ENCODE data around the gene ADRA2B. TPM values are rescaled to one million over a fixed set of nuclear protein-coding genes. Genes with fewer than 3 reads are reported as not detected.

Gene ADRA2B
- total and polyA plus RNA-seq, 2 donors (not counting 1 experiment from before 2014, with no cell fraction given) = 0.27 to 0.46 TPM

DNA sequence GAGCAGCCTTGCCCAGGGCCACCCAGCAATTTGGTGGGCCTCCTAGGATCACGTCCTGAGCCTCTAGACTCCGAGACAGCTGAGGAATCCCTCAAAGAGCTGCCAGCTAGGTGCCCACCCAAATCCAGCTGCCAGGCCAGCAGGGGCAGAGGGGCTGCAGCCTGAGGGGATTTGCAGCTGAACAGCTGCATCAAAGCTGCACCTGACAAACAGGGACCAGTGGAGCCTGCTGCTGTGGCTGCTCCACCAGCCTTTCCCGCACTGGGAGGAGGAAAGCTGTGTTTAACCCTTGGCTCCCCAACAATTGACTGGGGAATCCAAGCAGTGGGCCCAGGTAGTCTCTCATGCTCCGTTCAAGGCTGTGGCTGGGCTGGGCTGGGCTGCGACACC lies 8.2 kb downstream of the ADRA2B start:
- H4K20me1 ChIP-seq (ENCODE audit: control insufficient read depth, insufficient read depth, low read length, poor library complexity, severe bottlenecking) = no peaks in the 10 kb centered on the region
- peaks cover 0 to 23% (median 11%) of the 10 kb centered on the region in 3 donors for H3K9me3 ChIP-seq (ENCODE audit: control extremely low read depth in 1 of 3, control insufficient read depth in 2 of 3, insufficient read depth in 1 of 3, low read length in 2 of 3)
- WGBS (ENCODE audit: insufficient coverage) = 61% methylated on average over 5 of the region's 5 CpGs
- H3K27ac ChIP-seq (ENCODE audit: low read length in 2 of 2) = no peak overlapping the region
- no peaks in the 10 kb centered on the region for H3K4me1 ChIP-seq (ENCODE audit: control insufficient read depth in 2 of 2, insufficient read depth in 2 of 2, low read length in 2 of 2)
- no peak overlapping the region for H3K4me3 ChIP-seq (ENCODE audit: control extremely low read depth in 1 of 5, extremely low read depth in 1 of 5, insufficient read depth in 1 of 5, low read depth in 2 of 5, low read length in 4 of 5)
- Mint-ChIP-seq H3K9me3 (ENCODE audit: insufficient read depth) (peaks cover 5% of the 10 kb centered on the region), H3K4me1 (no peaks in the 10 kb centered on the region), H3K27me3 (peaks cover 10% of the 10 kb centered on the region), H3K27ac (no peak overlapping the region), H3K4me3 (no peak overlapping the region)
- H2AFZ ChIP-seq (ENCODE audit: insufficient read depth, low read depth, low read length, poor library complexity, severe bottlenecking) = no peak overlapping the region
- H3K9ac ChIP-seq (ENCODE audit: low read length) = no peak overlapping the region
- H3K36me3 ChIP-seq (replicated peaks in 1 of 2; ENCODE audit: control extremely low read depth in 1 of 2, control insufficient read depth in 1 of 2, extremely low read depth in 1 of 2, insufficient read depth in 2 of 2, low read length in 1 of 2) = no peaks in the 10 kb centered on the region
- H3K4me2 ChIP-seq (replicated peaks; ENCODE audit: low read depth, low read length, poor library complexity, severe bottlenecking) = no peak overlapping the region
- no peak for TF ChIP-seq EZH2 (IDR thresholded peaks at IDR 0.05; ENCODE audit: borderline replicate concordance, insufficient read depth, low read depth, low read length, poor library complexity, severe bottlenecking)
- TF ChIP-seq, protein P1, sequence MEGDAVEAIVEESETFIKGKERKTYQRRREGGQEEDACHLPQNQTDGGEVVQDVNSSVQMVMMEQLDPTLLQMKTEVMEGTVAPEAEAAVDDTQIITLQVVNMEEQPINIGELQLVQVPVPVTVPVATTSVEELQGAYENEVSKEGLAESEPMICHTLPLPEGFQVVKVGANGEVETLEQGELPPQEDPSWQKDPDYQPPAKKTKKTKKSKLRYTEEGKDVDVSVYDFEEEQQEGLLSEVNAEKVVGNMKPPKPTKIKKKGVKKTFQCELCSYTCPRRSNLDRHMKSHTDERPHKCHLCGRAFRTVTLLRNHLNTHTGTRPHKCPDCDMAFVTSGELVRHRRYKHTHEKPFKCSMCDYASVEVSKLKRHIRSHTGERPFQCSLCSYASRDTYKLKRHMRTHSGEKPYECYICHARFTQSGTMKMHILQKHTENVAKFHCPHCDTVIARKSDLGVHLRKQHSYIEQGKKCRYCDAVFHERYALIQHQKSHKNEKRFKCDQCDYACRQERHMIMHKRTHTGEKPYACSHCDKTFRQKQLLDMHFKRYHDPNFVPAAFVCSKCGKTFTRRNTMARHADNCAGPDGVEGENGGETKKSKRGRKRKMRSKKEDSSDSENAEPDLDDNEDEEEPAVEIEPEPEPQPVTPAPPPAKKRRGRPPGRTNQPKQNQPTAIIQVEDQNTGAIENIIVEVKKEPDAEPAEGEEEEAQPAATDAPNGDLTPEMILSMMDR (IDR thresholded peaks at IDR 0.05) = no peak
- CTCF ChIA-PET = interaction anchor here (1.0 to 1.8 kb wide), 2 partner anchors 9 to 66 kb away, joined by 4 to 5 read pairs; partner anchors contain the start of gene ADRA2B
- ATAC-seq (ENCODE audit: low read depth) (no peak), DNase-seq (no peak)
- intact Hi-C loops (cut with micrococcal nuclease) = no loop called here
- POLR2A ChIA-PET = no interaction called here
- peaks cover 0 to 3% (median 0%) of the 10 kb centered on the region in 4 experiments for H3K27me3 ChIP-seq (replicated peaks in 1 of 4; ENCODE audit: control extremely low read depth in 1 of 4, control insufficient read depth in 3 of 4, insufficient read depth in 4 of 4, low read length in 3 of 4)
- no peaks in the 10 kb centered on the region for H3K79me2 ChIP-seq (ENCODE audit: control insufficient read depth, insufficient read depth, low read length)

DNA sequence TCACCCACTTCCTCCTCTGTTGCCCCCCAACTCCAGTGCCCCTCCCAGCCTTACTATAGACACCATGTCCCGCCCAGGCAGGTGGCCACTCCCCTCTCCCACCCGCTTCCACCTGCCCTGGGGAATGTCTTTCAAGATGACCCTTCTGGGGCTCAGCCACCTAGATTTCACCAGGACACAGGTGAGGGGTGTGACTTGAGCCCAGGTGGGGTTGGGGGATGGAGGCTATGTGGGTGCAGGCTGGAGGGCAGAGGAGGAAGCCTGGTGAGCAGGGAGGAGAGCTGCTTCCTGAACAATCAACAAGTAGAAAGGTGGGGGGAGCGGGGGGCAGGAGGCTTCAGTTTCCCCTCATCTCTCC lies 8.7 kb downstream of the ADRA2B start:
- Mint-ChIP-seq H3K27ac (no peak overlapping the region), H3K27me3 (peaks cover 10% of the 10 kb centered on the region), H3K4me3 (no peak overlapping the region), H3K4me1 (no peaks in the 10 kb centered on the region), H3K9me3 (ENCODE audit: insufficient read depth) (peaks cover 5% of the 10 kb centered on the region)
- Histone ChIP-seq H3K9me3 (ENCODE audit: control extremely low read depth in 1 of 3, control insufficient read depth in 2 of 3, insufficient read depth in 1 of 3, low read length in 2 of 3) (peaks cover 0 to 23% (median 11%) of the 10 kb centered on the region in 3 donors), H3K79me2 (ENCODE audit: control insufficient read depth, insufficient read depth, low read length) (no peaks in the 10 kb centered on the region), H3K36me3 (replicated peaks in 1 of 2; ENCODE audit: control extremely low read depth in 1 of 2, control insufficient read depth in 1 of 2, extremely low read depth in 1 of 2, insufficient read depth in 2 of 2, low read length in 1 of 2) (no peaks in the 10 kb centered on the region), H3K4me3 (ENCODE audit: control extremely low read depth in 1 of 5, extremely low read depth in 1 of 5, insufficient read depth in 1 of 5, low read depth in 2 of 5, low read length in 4 of 5) (no peak overlapping the region), H3K27me3 (replicated peaks in 1 of 4; ENCODE audit: control extremely low read depth in 1 of 4, control insufficient read depth in 3 of 4, insufficient read depth in 4 of 4, low read length in 3 of 4) (peaks cover 0 to 3% (median 0%) of the 10 kb centered on the region in 4 experiments), H3K4me2 (replicated peaks; ENCODE audit: low read depth, low read length, poor library complexity, severe bottlenecking) (no peak overlapping the region), H3K9ac (ENCODE audit: low read length) (no peak overlapping the region), H3K27ac (ENCODE audit: low read length in 2 of 2) (no peak overlapping the region), H3K4me1 (ENCODE audit: control insufficient read depth in 2 of 2, insufficient read depth in 2 of 2, low read length in 2 of 2) (no peaks in the 10 kb centered on the region), H2AFZ (ENCODE audit: insufficient read depth, low read depth, low read length, poor library complexity, severe bottlenecking) (no peak overlapping the region), H4K20me1 (ENCODE audit: control insufficient read depth, insufficient read depth, low read length, poor library complexity, severe bottlenecking) (no peaks in the 10 kb centered on the region)
- DNase-seq (no peak), ATAC-seq (ENCODE audit: low read depth) (no peak)
- TF ChIP-seq, protein P1 (IDR thresholded peaks at IDR 0.05) = no peak
- TF ChIP-seq EZH2 (IDR thresholded peaks at IDR 0.05; ENCODE audit: borderline replicate concordance, insufficient read depth, low read depth, low read length, poor library complexity, severe bottlenecking) = no peak
- WGBS (ENCODE audit: insufficient coverage) = no CpG with 5 or more reads among the region's 3 CpGs
- intact Hi-C loops (cut with micrococcal nuclease) = no loop called here
- POLR2A ChIA-PET = no interaction called here
- CTCF ChIA-PET = interaction anchor here (1.8 kb wide), 1 partner anchor 9 kb away, joined by 5 read pairs; the partner anchor contains the start of gene ADRA2B
